Hepatocyte (in vitro differentiated cells): Measurements from ENCODE around the gene SLF2. TPM values are rescaled to one million over a fixed set of nuclear protein-coding genes. Genes with fewer than 3 reads are reported as not detected.

Experiments
- DNase-seq: peaks from one replicate; pipeline ENCODE4 v3.0.0-alpha.2; 2016; ENCODE audit warnings: low spot score
- H2AFZ ChIP-seq: fragments of 200-600 bp; sonication (generic); 2 replicates; pipeline ENCODE4 v1.6.0; 2016; ENCODE audit warnings: antibody characterized with exemption, mild to moderate bottlenecking
- H3K27ac ChIP-seq: fragments of 200-600 bp; sonication (generic); 2 replicates; pipeline ENCODE4 v1.5.1; 2016; ENCODE audit warnings: mild to moderate bottlenecking
- H3K27me3 ChIP-seq: fragments of 200-600 bp; sonication (generic); 2 replicates; pipeline ENCODE4 v1.6.1; 2016
- H3K36me3 ChIP-seq: fragments of 200-600 bp; sonication (generic); replicated peaks from 2 replicates; pipeline ENCODE4 v1.5.1; 2016; ENCODE audit warnings: low read depth; ENCODE audit not compliant: insufficient read depth
- H3K4me1 ChIP-seq: fragments of 200-600 bp; sonication (generic); 2 replicates; pipeline ENCODE4 v1.5.1; 2016; ENCODE audit warnings: mild to moderate bottlenecking, moderate library complexity; ENCODE audit not compliant: insufficient read depth
- H3K4me2 ChIP-seq: fragments of 200-600 bp; sonication (generic); 2 replicates; pipeline ENCODE4 v1.6.0; 2016
- H3K4me3 ChIP-seq: fragments of 200-600 bp; sonication (generic); 2 replicates; pipeline ENCODE4 v1.5.1; 2016; ENCODE audit warnings: mild to moderate bottlenecking
- H3K79me2 ChIP-seq: fragments of 200-600 bp; sonication (generic); 2 replicates; pipeline ENCODE4 v1.6.0; 2017; ENCODE audit warnings: mild to moderate bottlenecking
- H3K9me2 ChIP-seq: fragments of 200-600 bp; sonication (generic); replicated peaks from 2 replicates; pipeline ENCODE4 v1.6.0; 2017; ENCODE audit warnings: mild to moderate bottlenecking; ENCODE audit not compliant: insufficient read depth
- H3K9me3 ChIP-seq: fragments of 200-600 bp; sonication (generic); 2 replicates; pipeline ENCODE4 v1.5.1; 2016; ENCODE audit warnings: low read depth, mild to moderate bottlenecking
- H4K20me1 ChIP-seq: fragments of 200-600 bp; sonication (generic); 2 replicates; pipeline ENCODE4 v1.6.0; 2016; ENCODE audit warnings: mild to moderate bottlenecking; ENCODE audit not compliant: insufficient read depth, poor library complexity, severe bottlenecking
- CTCF ChIP-seq: fragments of 200-600 bp; sonication (generic); IDR thresholded peaks from 2 replicates; pipeline ENCODE4 v1.5.1; 2016; ENCODE audit warnings: antibody characterized with exemption, mild to moderate bottlenecking; ENCODE audit not compliant: poor library complexity
- EZH2 ChIP-seq: fragments of 200-600 bp; sonication (generic); IDR thresholded peaks from 2 replicates; pipeline ENCODE4 v1.6.1; 2016; ENCODE audit warnings: antibody characterized with exemption, mild to moderate bottlenecking, borderline replicate concordance
- EZH2phosphoT487 ChIP-seq: fragments of 200-600 bp; sonication (generic); IDR thresholded peaks from one replicate; pipeline ENCODE4 v1.6.1; 2018; ENCODE audit warnings: antibody characterized with exemption, mild to moderate bottlenecking, low read depth, moderate library complexity; ENCODE audit not compliant: unreplicated experiment, severe bottlenecking
- WGBS: methylation state at CpG from one replicate; pipeline ENCODE4 v1.1.6; 2016; ENCODE audit warnings: low lambda C conversion rate; ENCODE audit errors: missing lambda C conversion rate; 5-methylcytosine and 5-hydroxymethylcytosine counted together
- polyA plus RNA-seq: library from polyadenylated mRNA; unstranded; fragments of >200 nt; fragmentation: Nextera tagmentation; extraction: Ambion mirVana; gene quantifications from 2 replicates; pipeline ENCODE4 v1.2.1, GENCODE V29; 2016
- total RNA-seq: library from RNA; depleted of rRNA; stranded (reverse); fragments of >200 nt; gene quantifications from 2 replicates; pipeline ENCODE4 v1.2.3, GENCODE V29; 2014

SLF2 gene
- total RNA-seq (23.5 and 28.9 TPM in 2 replicates), polyA plus RNA-seq (11.7 and 20.1 TPM in 2 replicates)

GRCh38 chr10:100912605-100913469, at the start of gene SLF2:
TSS of gene SLF2 (plus strand) at chr10:100912963. CDS start at chr10:100913111, 148 bp downstream.
- Histone ChIP-seq H3K4me3 (peak within 1 kb of the TSS; percentile 82), H3K79me2 (peaks cover 43% of the 10 kb centered on the region), H3K9me3 (no peaks in the 10 kb centered on the region), H3K27me3 (no peaks in the 10 kb centered on the region), H3K36me3 (no peaks in the 10 kb centered on the region), H3K9me2 (no peaks in the 10 kb centered on the region), H3K4me1 (peaks cover 48% of the 10 kb centered on the region), H3K27ac (peak within 1 kb of the TSS; percentile 93), H4K20me1 (peaks cover 23% of the 10 kb centered on the region), H2AFZ (peak within 1 kb of the TSS; percentile 86), H3K4me2 (peak within 1 kb of the TSS; percentile 93)
- under 1% methylated on average over 66 of the region's 71 CpGs for WGBS
- TF ChIP-seq CTCF (no peak), EZH2phosphoT487 (no peak), EZH2 (no peak)
- peak; percentile 99 for DNase-seq

GRCh38 chr10:100863433-100863832, 49.3 kb upstream of the SLF2 start:
- Histone ChIP-seq H3K9me2 (no peaks in the 10 kb centered on the region), H3K4me3 (no peak overlapping the region), H3K79me2 (no peaks in the 10 kb centered on the region), H2AFZ (no peak overlapping the region), H3K27ac (no peak overlapping the region), H3K9me3 (no peaks in the 10 kb centered on the region), H4K20me1 (no peaks in the 10 kb centered on the region), H3K4me1 (peaks cover 10% of the 10 kb centered on the region), H3K4me2 (no peak overlapping the region), H3K36me3 (no peaks in the 10 kb centered on the region), H3K27me3 (peaks cover 78% of the 10 kb centered on the region)
- WGBS = 89% methylated on average over 7 of the region's 7 CpGs
- DNase-seq = no peak
- TF ChIP-seq EZH2phosphoT487 (no peak), CTCF (no peak), EZH2 (no peak)

- H2AFZ ChIP-seq = no peak overlapping the region
Measured at GRCh38 chr10:100864036-100864885, 48.5 kb upstream of the SLF2 start.

More at GRCh38 chr10:100864036-100864885, 48.5 kb upstream of the SLF2 start:
- Histone ChIP-seq H3K4me3 (no peak overlapping the region), H3K27ac (no peak overlapping the region), H3K4me1 (peaks cover 10% of the 10 kb centered on the region), H3K79me2 (no peaks in the 10 kb centered on the region), H3K4me2 (no peak overlapping the region), H3K36me3 (no peaks in the 10 kb centered on the region), H3K27me3 (peaks cover 70% of the 10 kb centered on the region), H4K20me1 (no peaks in the 10 kb centered on the region), H3K9me3 (no peaks in the 10 kb centered on the region), H3K9me2 (no peaks in the 10 kb centered on the region)
- TF ChIP-seq CTCF (no peak), EZH2 (no peak), EZH2phosphoT487 (no peak)
- WGBS = 88% methylated on average over 24 of the region's 24 CpGs
- no peak for DNase-seq
